ENCODE data around the gene NCAM1.

- no peak for TF ChIP-seq CTCF (IDR thresholded peaks at IDR 0.05)
- TF ChIP-seq ZFX (IDR thresholded peaks at IDR 0.05; ENCODE audit: borderline replicate concordance) = no peak
These were observed 35.5 kb upstream of the NCAM1 start for GRCh38 chr11:112925516-112926310.

Data from 22Rv1 (cell line).